Body of pancreas (tissue), 4 donors: ENCODE data around the gene PDE8B. TPM values are rescaled to one million over a fixed set of nuclear protein-coding genes. Genes with fewer than 3 reads are reported as not detected.

Experiments used
- ATAC-seq: fragments of 150-250 bp; one replicate; pipeline ENCODE4 v1.9.1; 2016
- DNase-seq, 4 donors: peaks; one replicate each; pipeline ENCODE4 v3.0.0-alpha.2; 2019
- H3K27ac ChIP-seq, 4 donors: fragments of 200-600 bp; sonication (generic); 1 replicate in 3 of 4; 2 replicates in 1 of 4; pipeline versions ENCODE4 v1.5.1 to v1.6.1; 2016 to 2019; ENCODE audit warnings: mild to moderate bottlenecking in 1 of 4, mixed read lengths in 1 of 4, moderate library complexity in 1 of 4
- H3K27me3 ChIP-seq, 2 donors: fragments of 200-600 bp; sonication (generic); one replicate each; pipeline ENCODE4 v1.6.0; 2016; ENCODE audit warnings: mild to moderate bottlenecking in 1 of 2
- H3K36me3 ChIP-seq, 2 donors: fragments of 200-600 bp; sonication (generic); replicated peaks in 1 of 2; 2 replicates each; pipeline ENCODE4 v1.5.1; 2016; ENCODE audit warnings: low read depth in 2 of 2; ENCODE audit not compliant: insufficient read depth in 1 of 2
- H3K4me1 ChIP-seq: fragments of 200-600 bp; sonication (generic); one replicate; pipeline ENCODE4 v1.6.0; 2016
- H3K4me3 ChIP-seq, 2 donors: fragments of 200-600 bp; sonication (generic); 1 replicate in 1 of 2; 2 replicates in 1 of 2; pipeline ENCODE4 v1.5.1; 2016 to 2019
- H3K9me3 ChIP-seq, 3 donors: fragments of 200-600 bp; sonication (generic); 1 replicate in 2 of 3; 2 replicates in 1 of 3; pipeline ENCODE4 v1.5.1; 2016
- POLR2A ChIP-seq, 3 donors: fragments of 450-650 bp; IDR thresholded peaks; one replicate each; pipeline ENCODE4 v1.6.1; 2016; ENCODE audit warnings: antibody characterized with exemption in 3 of 3, mild to moderate bottlenecking in 2 of 3
- WGBS, 2 donors: methylation state at CpG; one replicate each; pipeline ENCODE4 v1.1.5; 2017; 5-methylcytosine and 5-hydroxymethylcytosine counted together
- intact Hi-C: fragments of 100-400 bp; cut with DNase I; formaldehyde crosslinking; loops from one replicate; pipeline ENCODE4 v1.15.1; 2023
- total RNA-seq, 2 donors: library from RNA; depleted of rRNA; stranded (reverse); fragments of >200 nt; gene quantifications; one replicate each; pipeline ENCODE4 v1.1.0, GENCODE V29; 2016
- TF ChIP-seq, protein P1 (sequence below), 7 experiments: fragments of 450-650 bp in 4 of 7; fragments of 200-600 bp in 3 of 7; sonication (generic) in 3 of 7; IDR thresholded peaks; one replicate each; pipeline ENCODE4 v1.5.1; 2016 to 2019; ENCODE audit warnings: antibody characterized with exemption in 7 of 7

PDE8B gene
- total RNA-seq, 2 donors from 2014 or later: 8.3 to 15.8 TPM

- ATAC-seq (no peak), DNase-seq (no peak)
- H3K9me3 ChIP-seq: no peaks in the 10 kb centered on the region
- H3K4me3 ChIP-seq: no peak overlapping the region
- no peaks in the 10 kb centered on the region for H3K36me3 ChIP-seq
- intact Hi-C loops: no loop called here
- no peaks in the 10 kb centered on the region for H3K27me3 ChIP-seq
- H3K27ac ChIP-seq: no peak overlapping the region
- WGBS, 2 donors: 76 to 90% methylated on average over 3 of the region's 3 CpGs
- TF ChIP-seq, protein P1, sequence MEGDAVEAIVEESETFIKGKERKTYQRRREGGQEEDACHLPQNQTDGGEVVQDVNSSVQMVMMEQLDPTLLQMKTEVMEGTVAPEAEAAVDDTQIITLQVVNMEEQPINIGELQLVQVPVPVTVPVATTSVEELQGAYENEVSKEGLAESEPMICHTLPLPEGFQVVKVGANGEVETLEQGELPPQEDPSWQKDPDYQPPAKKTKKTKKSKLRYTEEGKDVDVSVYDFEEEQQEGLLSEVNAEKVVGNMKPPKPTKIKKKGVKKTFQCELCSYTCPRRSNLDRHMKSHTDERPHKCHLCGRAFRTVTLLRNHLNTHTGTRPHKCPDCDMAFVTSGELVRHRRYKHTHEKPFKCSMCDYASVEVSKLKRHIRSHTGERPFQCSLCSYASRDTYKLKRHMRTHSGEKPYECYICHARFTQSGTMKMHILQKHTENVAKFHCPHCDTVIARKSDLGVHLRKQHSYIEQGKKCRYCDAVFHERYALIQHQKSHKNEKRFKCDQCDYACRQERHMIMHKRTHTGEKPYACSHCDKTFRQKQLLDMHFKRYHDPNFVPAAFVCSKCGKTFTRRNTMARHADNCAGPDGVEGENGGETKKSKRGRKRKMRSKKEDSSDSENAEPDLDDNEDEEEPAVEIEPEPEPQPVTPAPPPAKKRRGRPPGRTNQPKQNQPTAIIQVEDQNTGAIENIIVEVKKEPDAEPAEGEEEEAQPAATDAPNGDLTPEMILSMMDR (IDR thresholded peaks at IDR 0.05): no peak
- TF ChIP-seq POLR2A (IDR thresholded peaks at IDR 0.05): no peak
- no peaks in the 10 kb centered on the region for H3K4me1 ChIP-seq
Measured at GRCh38 chr5:77390221-77390620, 179.7 kb downstream of the PDE8B start.

DNA sequence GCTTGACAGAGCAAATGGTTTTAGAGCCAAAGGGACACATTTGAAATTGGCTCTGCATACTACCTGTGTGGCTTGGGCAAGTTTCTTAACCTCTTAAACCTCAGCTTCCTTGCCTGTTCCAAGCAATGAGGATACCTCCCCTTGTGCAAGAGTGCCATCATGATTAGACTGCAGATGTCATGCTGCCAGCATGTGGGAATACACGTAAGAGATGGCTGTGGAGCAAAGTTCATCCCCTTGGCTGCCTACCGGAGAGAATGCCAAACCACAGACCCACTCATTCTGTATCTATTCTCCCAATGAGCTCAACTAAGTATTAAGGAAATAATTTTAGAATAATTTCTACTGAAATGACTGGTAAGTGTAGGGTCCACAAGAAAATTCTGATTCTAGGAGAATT is 180.3 kb downstream of the PDE8B start:
- Histone ChIP-seq H3K27ac (no peak overlapping the region), H3K27me3 (no peaks in the 10 kb centered on the region), H3K36me3 (no peaks in the 10 kb centered on the region), H3K4me1 (no peaks in the 10 kb centered on the region), H3K4me3 (no peak overlapping the region), H3K9me3 (no peaks in the 10 kb centered on the region)
- ATAC-seq: no peak
- peak in 1 of 4 donors; percentile 8 for DNase-seq
- WGBS, 2 donors: 73 to 77% methylated on average over 2 of the region's 2 CpGs
- intact Hi-C loops: no loop called here
- TF ChIP-seq POLR2A (IDR thresholded peaks at IDR 0.05): no peak
- TF ChIP-seq, protein P1 (IDR thresholded peaks at IDR 0.05): no peak

DNA sequence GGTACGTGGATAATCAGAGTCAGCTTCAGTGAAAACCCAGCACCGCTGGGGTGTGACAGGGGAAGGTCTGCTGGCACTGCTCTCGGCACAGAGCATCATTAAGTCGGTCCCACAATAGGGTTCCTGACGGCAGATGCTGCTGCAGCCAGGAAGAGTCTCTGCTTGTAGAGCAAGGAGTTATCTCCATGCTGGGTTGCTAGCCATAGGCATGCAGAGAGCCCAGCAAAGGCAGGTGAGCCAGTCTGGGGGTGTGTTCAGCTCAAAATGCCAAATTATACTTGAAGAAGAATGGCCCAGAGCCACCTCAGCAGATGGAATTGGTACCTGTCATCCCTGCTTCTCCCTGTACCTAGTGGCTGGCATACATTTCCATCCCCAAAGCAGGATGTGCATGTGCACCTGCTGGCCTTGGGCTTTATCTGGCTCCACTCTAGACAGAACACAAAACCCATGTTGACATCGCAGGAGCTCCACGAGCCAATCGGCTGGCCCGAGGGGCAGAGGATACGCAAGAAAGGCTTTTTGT is 180.8 kb downstream of the PDE8B start:
- WGBS, 2 donors: 78 to 81% methylated on average over 10 of the region's 10 CpGs
- DNase-seq (no peak), ATAC-seq (no peak)

GRCh38 chr5:77394064-77394715 is 183.7 kb downstream of the PDE8B start:
- TF ChIP-seq POLR2A (IDR thresholded peaks at IDR 0.05): no peak
- TF ChIP-seq, protein P1 (IDR thresholded peaks at IDR 0.05): no peak
- ATAC-seq: no peak

More for the DNA sequence above, 180.8 kb downstream of the PDE8B start:
- no peak overlapping the region for H3K4me3 ChIP-seq
- no peak overlapping the region for H3K27ac ChIP-seq
- no peaks in the 10 kb centered on the region for H3K27me3 ChIP-seq
- no peaks in the 10 kb centered on the region for H3K36me3 ChIP-seq
- H3K4me1 ChIP-seq: no peaks in the 10 kb centered on the region
- no peak for TF ChIP-seq POLR2A (IDR thresholded peaks at IDR 0.05)
- TF ChIP-seq, protein P1 (IDR thresholded peaks at IDR 0.05): no peak
- intact Hi-C loops: no loop called here
- no peaks in the 10 kb centered on the region for H3K9me3 ChIP-seq

DNA sequence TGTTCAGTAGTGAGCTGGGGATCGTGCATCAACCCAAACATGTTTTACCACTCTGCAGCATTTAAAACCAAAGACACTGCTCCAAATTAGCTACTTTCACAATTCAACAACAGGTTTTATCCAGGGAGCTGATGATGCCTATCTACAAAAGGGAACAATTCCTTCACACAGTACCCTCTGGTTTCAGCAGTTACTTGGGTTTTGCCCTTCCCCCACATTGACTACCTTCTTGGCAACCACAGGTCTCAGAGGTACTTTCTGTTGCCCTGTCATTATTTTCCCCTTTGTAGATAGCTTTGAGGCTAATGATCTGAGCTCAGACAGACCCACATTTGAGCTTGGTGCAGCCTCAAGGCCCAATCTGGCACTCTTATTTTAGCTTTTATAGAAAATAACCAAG is 185.5 kb downstream of the PDE8B start:
- no peaks in the 10 kb centered on the region for H3K27me3 ChIP-seq
- TF ChIP-seq POLR2A (IDR thresholded peaks at IDR 0.05): no peak
- TF ChIP-seq, protein P1 (IDR thresholded peaks at IDR 0.05): no peak
- no peak overlapping the region for H3K4me3 ChIP-seq
- H3K9me3 ChIP-seq: no peaks in the 10 kb centered on the region
- no peaks in the 10 kb centered on the region for H3K36me3 ChIP-seq
- H3K4me1 ChIP-seq: no peaks in the 10 kb centered on the region
- DNase-seq (no peak), ATAC-seq (no peak)
- no peak overlapping the region for H3K27ac ChIP-seq
- intact Hi-C loops: no loop called here
- WGBS, 2 donors: 94 to 100% methylated on average over 1 of the region's 1 CpG

More at GRCh38 chr5:77394064-77394715, 183.7 kb downstream of the PDE8B start:
- Histone ChIP-seq H3K36me3 (no peaks in the 10 kb centered on the region), H3K4me1 (no peaks in the 10 kb centered on the region), H3K27ac (no peak overlapping the region), H3K27me3 (no peaks in the 10 kb centered on the region), H3K4me3 (no peak overlapping the region), H3K9me3 (no peaks in the 10 kb centered on the region)
- intact Hi-C loops: no loop called here
- WGBS, 2 donors: 45 to 54% methylated on average over 3 of the region's 3 CpGs
- DNase-seq: no peak
